Body of pancreas (tissue), 4 donors: Measurements from ENCODE around the gene AGTRAP. TPM values are rescaled to one million over a fixed set of nuclear protein-coding genes. Genes with fewer than 3 reads are reported as not detected.
A peak's percentile ranks its signal among the peaks of the same experiment; 100 is the strongest.

Experiments
- ATAC-seq: fragments of 150-250 bp; one replicate; pipeline ENCODE4 v1.9.1; 2016
- DNase-seq, 4 donors: peaks; one replicate each; pipeline ENCODE4 v3.0.0-alpha.2; 2019
- H3K27ac ChIP-seq, 4 donors: fragments of 200-600 bp; sonication (generic); 1 replicate in 3 of 4; 2 replicates in 1 of 4; pipeline versions ENCODE4 v1.5.1 to v1.6.1; 2016 to 2019; ENCODE audit warnings: mild to moderate bottlenecking in 1 of 4, mixed read lengths in 1 of 4, moderate library complexity in 1 of 4
- H3K27me3 ChIP-seq, 2 donors: fragments of 200-600 bp; sonication (generic); one replicate each; pipeline ENCODE4 v1.6.0; 2016; ENCODE audit warnings: mild to moderate bottlenecking in 1 of 2
- H3K36me3 ChIP-seq, 2 donors: fragments of 200-600 bp; sonication (generic); replicated peaks in 1 of 2; 2 replicates each; pipeline ENCODE4 v1.5.1; 2016; ENCODE audit warnings: low read depth in 2 of 2; ENCODE audit not compliant: insufficient read depth in 1 of 2
- H3K4me1 ChIP-seq: fragments of 200-600 bp; sonication (generic); one replicate; pipeline ENCODE4 v1.6.0; 2016
- H3K4me3 ChIP-seq, 2 donors: fragments of 200-600 bp; sonication (generic); 1 replicate in 1 of 2; 2 replicates in 1 of 2; pipeline ENCODE4 v1.5.1; 2016 to 2019
- H3K9me3 ChIP-seq, 3 donors: fragments of 200-600 bp; sonication (generic); 1 replicate in 2 of 3; 2 replicates in 1 of 3; pipeline ENCODE4 v1.5.1; 2016
- CTCF ChIP-seq, 7 experiments: fragments of 450-650 bp in 4 of 7; fragments of 200-600 bp in 3 of 7; sonication (generic) in 3 of 7; IDR thresholded peaks; one replicate each; pipeline ENCODE4 v1.5.1; 2016 to 2019; ENCODE audit warnings: antibody characterized with exemption in 7 of 7
- POLR2A ChIP-seq, 3 donors: fragments of 450-650 bp; IDR thresholded peaks; one replicate each; pipeline ENCODE4 v1.6.1; 2016; ENCODE audit warnings: antibody characterized with exemption in 3 of 3, mild to moderate bottlenecking in 2 of 3
- WGBS, 2 donors: methylation state at CpG; one replicate each; pipeline ENCODE4 v1.1.5; 2017; 5-methylcytosine and 5-hydroxymethylcytosine counted together
- intact Hi-C: fragments of 100-400 bp; cut with DNase I; formaldehyde crosslinking; loops from one replicate; pipeline ENCODE4 v1.15.1; 2023
- total RNA-seq, 2 donors: library from RNA; depleted of rRNA; stranded (reverse); fragments of >200 nt; gene quantifications; one replicate each; pipeline ENCODE4 v1.1.0, GENCODE V29; 2016

The AGTRAP gene
- total RNA-seq, 2 donors from 2014 or later: 16.8 to 24.6 TPM

- H3K27ac ChIP-seq: no peak overlapping the region
- TF ChIP-seq CTCF (IDR thresholded peaks at IDR 0.05) (no peak), POLR2A (IDR thresholded peaks at IDR 0.05) (no peak)
- intact Hi-C loops: no loop called here
- no peaks in the 10 kb centered on the region for H3K9me3 ChIP-seq
- H3K4me1 ChIP-seq: peaks cover 26% of the 10 kb centered on the region
- H3K36me3 ChIP-seq: peaks cover 0 to 19% of the 10 kb centered on the region in 2 donors
- no peaks in the 10 kb centered on the region for H3K27me3 ChIP-seq
- DNase-seq (no peak), ATAC-seq (no peak)
- 92 to 93% methylated on average over 18 to 19 of the region's 19 CpGs for WGBS, 2 donors
- no peak overlapping the region for H3K4me3 ChIP-seq
Observed at GRCh38 chr1:11794446-11795237, 58.7 kb downstream of the AGTRAP start.

GRCh38 chr1:11795238-11795890 is 59.4 kb downstream of the AGTRAP start:
- DNase-seq (no peak), ATAC-seq (no peak)
- peaks cover 0 to 19% of the 10 kb centered on the region in 2 donors for H3K36me3 ChIP-seq
- WGBS, 2 donors: 88 to 90% methylated on average over 13 to 14 of the region's 14 CpGs
- TF ChIP-seq CTCF (IDR thresholded peaks at IDR 0.05) (no peak), POLR2A (IDR thresholded peaks at IDR 0.05) (no peak)
- no peaks in the 10 kb centered on the region for H3K27me3 ChIP-seq
- peaks cover 19% of the 10 kb centered on the region for H3K4me1 ChIP-seq
- no peak overlapping the region for H3K27ac ChIP-seq
- H3K9me3 ChIP-seq: no peaks in the 10 kb centered on the region
- intact Hi-C loops: no loop called here
- H3K4me3 ChIP-seq: no peak overlapping the region

- no peaks in the 10 kb centered on the region for H3K9me3 ChIP-seq
- no peak overlapping the region for H3K4me3 ChIP-seq
- intact Hi-C loops: no loop called here
- no peaks in the 10 kb centered on the region for H3K27me3 ChIP-seq
- DNase-seq (no peak), ATAC-seq (no peak)
- TF ChIP-seq POLR2A (IDR thresholded peaks at IDR 0.05): no peak
- TF ChIP-seq CTCF (IDR thresholded peaks at IDR 0.05): no peak
- WGBS, 2 donors: 92 to 94% methylated on average over 8 to 13 of the region's 15 CpGs
- H3K36me3 ChIP-seq: peaks cover 0 to 26% of the 10 kb centered on the region in 2 donors
- H3K4me1 ChIP-seq: peaks cover 10% of the 10 kb centered on the region
- no peak overlapping the region for H3K27ac ChIP-seq
Observed at GRCh38 chr1:11796036-11796828, 60.3 kb downstream of the AGTRAP start.

GRCh38 chr1:11797525-11798216 is 61.7 kb downstream of the AGTRAP start:
- Histone ChIP-seq H3K4me3 (no peak overlapping the region), H3K27ac (no peak overlapping the region), H3K27me3 (no peaks in the 10 kb centered on the region), H3K36me3 (peaks cover 0 to 26% of the 10 kb centered on the region in 2 donors), H3K9me3 (no peaks in the 10 kb centered on the region), H3K4me1 (peaks cover 4% of the 10 kb centered on the region)
- 60 to 74% methylated on average over 5 to 6 of the region's 6 CpGs for WGBS, 2 donors
- DNase-seq: peak in 1 of 4 donors; percentile 62
- intact Hi-C loops: no loop called here
- TF ChIP-seq CTCF (IDR thresholded peaks at IDR 0.05): no peak
- TF ChIP-seq POLR2A (IDR thresholded peaks at IDR 0.05): no peak
- ATAC-seq: no peak
